Measurements from ENCODE around the gene HBS1L.

- TF ChIP-seq, protein P1, sequence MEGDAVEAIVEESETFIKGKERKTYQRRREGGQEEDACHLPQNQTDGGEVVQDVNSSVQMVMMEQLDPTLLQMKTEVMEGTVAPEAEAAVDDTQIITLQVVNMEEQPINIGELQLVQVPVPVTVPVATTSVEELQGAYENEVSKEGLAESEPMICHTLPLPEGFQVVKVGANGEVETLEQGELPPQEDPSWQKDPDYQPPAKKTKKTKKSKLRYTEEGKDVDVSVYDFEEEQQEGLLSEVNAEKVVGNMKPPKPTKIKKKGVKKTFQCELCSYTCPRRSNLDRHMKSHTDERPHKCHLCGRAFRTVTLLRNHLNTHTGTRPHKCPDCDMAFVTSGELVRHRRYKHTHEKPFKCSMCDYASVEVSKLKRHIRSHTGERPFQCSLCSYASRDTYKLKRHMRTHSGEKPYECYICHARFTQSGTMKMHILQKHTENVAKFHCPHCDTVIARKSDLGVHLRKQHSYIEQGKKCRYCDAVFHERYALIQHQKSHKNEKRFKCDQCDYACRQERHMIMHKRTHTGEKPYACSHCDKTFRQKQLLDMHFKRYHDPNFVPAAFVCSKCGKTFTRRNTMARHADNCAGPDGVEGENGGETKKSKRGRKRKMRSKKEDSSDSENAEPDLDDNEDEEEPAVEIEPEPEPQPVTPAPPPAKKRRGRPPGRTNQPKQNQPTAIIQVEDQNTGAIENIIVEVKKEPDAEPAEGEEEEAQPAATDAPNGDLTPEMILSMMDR (IDR thresholded peaks at IDR 0.05), result no peak
- no peak for TF ChIP-seq POLR2A (IDR thresholded peaks at IDR 0.05)
- TF ChIP-seq POLR2AphosphoS5 (IDR thresholded peaks at IDR 0.05; ENCODE audit: insufficient read depth in 1 of 2, low read depth in 1 of 2), result no peak
Observed at GRCh38 chr6:134934793-134935485, 119.7 kb downstream of the HBS1L start.
